BLaER1 (cell line): ENCODE data around the gene LSR.
A peak's percentile ranks its signal among the peaks of the same experiment; 100 is the strongest.
"Not testable (repeated sequence)": the region's sequence is repeated elsewhere in the genome, so short reads cannot be mapped to it uniquely, and the experiment has no call there.

Experiments used
- H3K27ac ChIP-seq: shearing (Covaris generic); formaldehyde crosslinking; 2 replicates; pipeline ENCODE4 v1.8.1; 2022
- H3K27me3 ChIP-seq: shearing (Covaris generic); formaldehyde crosslinking; 2 replicates; pipeline ENCODE4 v1.8.1; 2022
- H3K36me3 ChIP-seq: shearing (Covaris generic); formaldehyde crosslinking; 2 replicates; pipeline ENCODE4 v1.8.1; 2022
- H3K4me1 ChIP-seq: shearing (Covaris generic); formaldehyde crosslinking; 2 replicates; pipeline ENCODE4 v1.8.1; 2022
- H3K4me2 ChIP-seq: shearing (Covaris generic); formaldehyde crosslinking; 2 replicates; pipeline ENCODE4 v1.8.1; 2022
- H3K4me3 ChIP-seq: shearing (Covaris generic); formaldehyde crosslinking; 2 replicates; pipeline ENCODE4 v1.8.1; 2022
- H3K9ac ChIP-seq: shearing (Covaris generic); formaldehyde crosslinking; 2 replicates; pipeline ENCODE4 v1.8.1; 2022
- H3K9me3 ChIP-seq: shearing (Covaris generic); formaldehyde crosslinking; 2 replicates; pipeline ENCODE4 v1.8.1; 2022
- H4K20me1 ChIP-seq: shearing (Covaris generic); formaldehyde crosslinking; 2 replicates; pipeline ENCODE4 v1.8.1; 2022
- Cebpa-rat ChIP-seq: shearing (Covaris generic); IDR thresholded peaks from 2 replicates; pipeline ENCODE4 v1.8.1; 2022

The LSR gene

DNA sequence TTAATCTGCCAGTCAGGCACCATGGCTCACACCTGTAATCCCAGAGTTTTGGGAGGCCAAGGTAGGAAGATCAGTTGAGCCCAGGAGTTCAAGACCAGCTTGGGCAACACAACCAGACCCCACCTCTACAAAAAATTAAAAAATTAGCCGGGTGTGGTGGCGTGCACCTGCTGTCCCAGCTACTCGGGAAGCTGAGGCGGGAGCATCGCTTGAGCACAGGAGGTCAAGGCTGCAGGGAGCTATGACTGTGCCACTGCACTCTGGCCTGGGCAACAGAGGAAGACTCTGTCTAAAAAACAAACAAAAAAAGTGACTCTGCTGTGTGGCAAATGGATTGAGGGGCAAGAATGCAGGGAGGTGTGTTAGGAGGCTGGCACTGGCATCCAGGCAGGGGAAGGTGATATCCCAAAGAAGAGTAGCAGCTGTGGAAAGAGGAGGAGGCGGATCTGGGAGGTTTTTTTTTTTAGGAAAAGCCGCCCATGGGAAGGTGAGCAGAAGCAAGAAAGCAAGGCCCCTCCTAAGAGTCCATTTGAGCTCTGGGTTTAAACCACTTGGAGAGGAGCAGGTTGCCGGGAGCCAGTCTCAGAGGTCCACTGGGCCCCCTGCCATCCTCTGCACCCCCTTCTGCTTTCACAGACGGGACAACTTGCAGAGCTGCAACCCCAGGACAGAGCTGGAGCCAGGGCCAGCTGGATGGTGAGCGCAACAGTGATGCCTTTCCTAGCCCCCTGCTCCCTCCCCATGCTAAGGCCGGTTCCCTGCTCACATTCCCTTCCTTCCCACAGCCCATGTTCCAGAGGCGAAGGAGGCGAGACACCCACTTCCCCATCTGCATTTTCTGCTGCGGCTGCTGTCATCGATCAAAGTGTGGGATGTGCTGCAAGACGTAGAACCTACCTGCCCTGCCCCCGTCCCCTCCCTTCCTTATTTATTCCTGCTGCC, 35.6 kb downstream of the LSR start:
- peak overlapping the region; percentile 7; the same call in 1 of the 2 replicates for H3K4me2 ChIP-seq
- no peak for TF ChIP-seq Cebpa-rat
- H3K36me3 ChIP-seq = peaks cover 7% of the 10 kb centered on the region
- no peaks in the 10 kb centered on the region for H3K9me3 ChIP-seq
- no peaks in the 10 kb centered on the region for H3K27me3 ChIP-seq
- no peak overlapping the region for H3K27ac ChIP-seq
- H3K4me1 ChIP-seq = peaks cover 64% of the 10 kb centered on the region
- no peak overlapping the region for H3K4me3 ChIP-seq
- 0 out of 2 replicates have a peak overlapping the region, but pooled peaks have one; percentile 15 for H3K9ac ChIP-seq
- no peaks in the 10 kb centered on the region for H4K20me1 ChIP-seq

GRCh38 chr19:35285095-35285449, 36.3 kb downstream of the LSR start:
- H3K27ac ChIP-seq = no peak overlapping the region
- 0 out of 2 replicates have a peak, but pooled peaks cover under 1% of the 10 kb centered on the region for H3K36me3 ChIP-seq
- no peaks in the 10 kb centered on the region for H3K27me3 ChIP-seq
- H3K9me3 ChIP-seq = no peaks in the 10 kb centered on the region
- no peak overlapping the region for H3K4me3 ChIP-seq
- peaks cover 57% of the 10 kb centered on the region for H3K4me1 ChIP-seq
- no peak for TF ChIP-seq Cebpa-rat
- no peaks in the 10 kb centered on the region for H4K20me1 ChIP-seq
- H3K9ac ChIP-seq = 0 out of 2 replicates have a peak overlapping the region, but pooled peaks have one; percentile 15
- H3K4me2 ChIP-seq = peak overlapping the region; percentile 7; the same call in 1 of the 2 replicates

GRCh38 chr19:35285465-35285864, 36.7 kb downstream of the LSR start:
- H3K36me3 ChIP-seq, H3K27ac ChIP-seq, H3K9me3 ChIP-seq, H3K27me3 ChIP-seq, H3K4me3 ChIP-seq, H4K20me1 ChIP-seq: not testable (repeated sequence)
- Histone ChIP-seq H3K4me1 (peaks cover 53% of the 10 kb centered on the region), H3K9ac (0 out of 2 replicates have a peak overlapping the region, but pooled peaks have one; percentile 15), H3K4me2 (peak overlapping the region; percentile 7; the same call in 1 of the 2 replicates)

DNA sequence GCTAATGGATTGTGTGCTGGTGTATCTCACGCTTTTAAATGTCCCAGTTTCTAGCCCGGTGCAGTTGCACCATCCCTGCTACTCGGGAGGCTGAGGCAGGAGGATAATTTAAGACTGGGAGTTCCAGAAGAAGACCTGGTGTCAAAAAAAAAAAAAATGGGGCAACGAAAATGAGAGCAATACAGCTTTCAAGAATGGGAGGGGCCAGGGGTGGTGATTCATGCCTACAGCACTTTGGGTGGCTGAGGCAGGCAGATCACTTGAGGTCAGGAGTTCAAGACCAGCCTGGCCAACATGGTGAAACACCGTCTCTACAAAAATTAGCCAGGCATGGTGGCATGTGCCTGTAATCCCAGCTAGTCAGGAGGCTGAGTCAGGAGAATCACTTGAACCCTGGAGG, 37.3 kb downstream of the LSR start:
- not testable (repeated sequence) for H3K27me3 ChIP-seq, H3K36me3 ChIP-seq

DNA sequence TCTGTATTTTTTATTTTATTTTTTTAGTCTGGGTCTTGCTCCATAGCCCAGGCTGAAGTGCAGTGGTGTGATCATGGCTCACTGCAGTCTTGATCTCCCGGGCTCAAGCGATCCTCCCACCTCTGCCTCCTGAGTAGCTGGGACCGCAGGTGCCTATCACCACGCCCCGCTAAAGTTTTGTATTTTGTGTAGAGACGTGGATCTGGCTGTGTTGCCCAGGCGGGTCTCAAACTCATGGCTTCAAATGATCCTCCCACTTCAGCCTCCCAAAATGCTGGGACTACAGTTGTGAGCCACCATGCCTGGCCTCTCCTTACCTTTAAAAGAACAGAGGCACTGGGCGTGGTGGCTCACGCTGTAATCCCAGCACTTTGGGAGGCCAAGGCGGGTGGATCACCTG, 38.9 kb downstream of the LSR start:
- Histone ChIP-seq H3K36me3 (no peaks in the 10 kb centered on the region), H3K9ac (no peak overlapping the region), H3K4me1 (peaks cover 50% of the 10 kb centered on the region), H3K9me3 (no peaks in the 10 kb centered on the region), H3K27me3 (no peaks in the 10 kb centered on the region), H3K4me3 (no peak overlapping the region), H4K20me1 (no peaks in the 10 kb centered on the region), H3K4me2 (peak overlapping the region; percentile 53), H3K27ac (no peak overlapping the region)
- no peak for TF ChIP-seq Cebpa-rat

More for the DNA sequence above, 37.3 kb downstream of the LSR start:
- H4K20me1 ChIP-seq, H3K27ac ChIP-seq, H3K4me3 ChIP-seq, H3K9ac ChIP-seq, H3K9me3 ChIP-seq, H3K4me2 ChIP-seq: not testable (repeated sequence)
- H3K4me1 ChIP-seq = peaks cover 50% of the 10 kb centered on the region

- Histone ChIP-seq H4K20me1 (no peaks in the 10 kb centered on the region), H3K36me3 (no peaks in the 10 kb centered on the region), H3K9ac (no peak overlapping the region), H3K4me1 (peaks cover 55% of the 10 kb centered on the region), H3K4me2 (peak overlapping the region; percentile 53; the same call in 1 of the 2 replicates), H3K9me3 (no peaks in the 10 kb centered on the region), H3K4me3 (no peak overlapping the region), H3K27ac (no peak overlapping the region), H3K27me3 (no peaks in the 10 kb centered on the region)
- TF ChIP-seq Cebpa-rat = no peak
Measured at GRCh38 chr19:35288331-35288730, 39.5 kb downstream of the LSR start.

DNA sequence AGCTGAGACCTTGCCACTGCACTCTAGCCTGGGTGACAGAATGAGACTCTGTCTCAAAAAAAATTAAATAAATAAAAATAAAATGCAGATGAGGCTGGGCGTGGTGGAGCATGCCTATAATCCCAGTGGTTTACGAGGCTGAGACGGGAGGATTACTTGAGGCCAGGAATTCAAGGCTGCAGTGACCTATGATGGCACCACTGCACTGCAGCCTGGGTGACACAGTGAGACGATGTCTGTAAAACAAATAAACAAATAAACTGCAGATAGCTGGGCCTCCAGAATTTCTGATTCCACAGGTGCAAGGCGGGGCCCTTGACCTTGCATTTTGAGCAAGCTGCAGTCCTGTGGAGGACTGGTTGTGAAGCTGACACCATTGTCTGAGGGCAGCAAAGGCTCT, 40.1 kb downstream of the LSR start:
- TF ChIP-seq Cebpa-rat = no peak

DNA sequence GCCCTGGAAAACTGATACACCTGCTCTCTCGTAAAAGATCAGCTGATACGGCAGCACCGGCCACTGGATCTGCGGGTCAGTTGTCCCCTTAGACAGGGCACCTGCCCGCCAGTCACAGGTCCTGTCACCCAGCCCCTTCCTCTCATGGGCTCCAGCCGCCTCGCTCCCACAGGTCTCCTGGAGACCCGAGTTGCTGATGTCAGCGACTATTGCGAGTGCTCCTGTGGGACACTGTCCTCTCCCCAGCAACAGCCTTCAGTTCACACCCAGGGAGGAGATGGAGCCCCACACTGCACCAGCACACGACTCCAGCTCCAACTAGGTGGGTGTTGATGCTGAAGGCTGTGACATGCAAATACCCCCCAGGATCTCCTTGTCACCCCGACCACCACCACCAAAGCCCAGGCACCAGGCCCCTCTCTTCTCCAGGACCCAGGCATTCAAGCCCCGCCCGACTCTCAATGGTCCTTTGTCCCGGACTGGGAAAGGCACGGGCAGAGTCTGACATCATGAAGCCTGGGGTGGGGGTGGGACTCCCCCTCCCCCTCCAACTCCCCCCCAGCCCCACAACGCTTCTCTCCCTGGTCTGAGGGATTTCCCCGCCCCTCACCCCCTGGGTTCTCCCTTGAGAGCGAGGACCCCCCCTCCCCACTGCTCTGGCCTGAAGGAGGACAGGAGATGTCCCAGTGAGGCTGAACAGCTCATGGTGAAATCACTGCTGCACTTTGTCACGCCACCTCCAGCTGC, 41.8 kb downstream of the LSR start:
- no peak overlapping the region for H3K9ac ChIP-seq
- peak overlapping the region; percentile 77 for H3K4me2 ChIP-seq
- H3K36me3 ChIP-seq = no peaks in the 10 kb centered on the region
- H4K20me1 ChIP-seq = no peaks in the 10 kb centered on the region
- TF ChIP-seq Cebpa-rat = no peak
- no peak overlapping the region for H3K27ac ChIP-seq
- no peaks in the 10 kb centered on the region for H3K9me3 ChIP-seq
- no peak overlapping the region for H3K4me3 ChIP-seq
- no peaks in the 10 kb centered on the region for H3K27me3 ChIP-seq
- H3K4me1 ChIP-seq = peaks cover 70% of the 10 kb centered on the region

More for the DNA sequence above, 40.1 kb downstream of the LSR start:
- Histone ChIP-seq H3K9ac (no peak overlapping the region), H3K27me3 (no peaks in the 10 kb centered on the region), H3K9me3 (no peaks in the 10 kb centered on the region), H3K4me2 (no peak overlapping the region), H3K4me3 (no peak overlapping the region), H3K27ac (no peak overlapping the region), H3K36me3 (no peaks in the 10 kb centered on the region), H4K20me1 (no peaks in the 10 kb centered on the region), H3K4me1 (peaks cover 61% of the 10 kb centered on the region)

- peaks cover 77% of the 10 kb centered on the region for H3K4me1 ChIP-seq
- no peaks in the 10 kb centered on the region for H4K20me1 ChIP-seq
- H3K9me3 ChIP-seq = no peaks in the 10 kb centered on the region
- H3K4me3 ChIP-seq = no peak overlapping the region
- H3K36me3 ChIP-seq = no peaks in the 10 kb centered on the region
- H3K27ac ChIP-seq = no peak overlapping the region
- H3K4me2 ChIP-seq = peak overlapping the region; percentile 77
- H3K9ac ChIP-seq = no peak overlapping the region
- no peaks in the 10 kb centered on the region for H3K27me3 ChIP-seq
- no peak for TF ChIP-seq Cebpa-rat
Measured at GRCh38 chr19:35291259-35291658, 42.5 kb downstream of the LSR start.

DNA sequence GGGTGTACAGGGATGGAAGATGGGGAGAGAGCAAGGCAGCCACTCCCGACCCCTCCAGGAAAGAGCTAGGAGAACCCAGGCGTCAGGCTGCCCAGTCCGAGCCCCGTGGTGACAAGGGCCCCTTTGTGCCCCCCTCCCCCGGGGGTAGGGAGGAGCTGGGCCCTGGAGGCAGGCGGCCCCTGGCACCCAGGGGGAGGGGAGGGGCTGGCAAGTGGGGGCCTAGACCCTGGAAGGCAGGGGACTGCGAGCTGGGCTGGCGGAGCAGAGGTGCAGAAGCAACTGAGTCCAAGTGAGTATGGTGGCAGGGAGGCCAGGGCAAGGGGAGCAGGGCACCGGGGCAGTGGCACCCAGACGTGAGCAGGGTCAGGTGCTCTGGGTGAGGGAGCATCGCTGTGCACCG, 43.1 kb downstream of the LSR start, which contains the start of gene MAG:
Gene MAG (plus strand): TSS at position 246 of the 400 bp plus-strand sequence. CDS start 3,248 bp downstream, outside the sequence.
- no peaks in the 10 kb centered on the region for H3K36me3 ChIP-seq
- H3K27ac ChIP-seq = no peak within 1 kb of the TSS

More for the DNA sequence above, 43.1 kb downstream of the LSR start, which contains the start of gene MAG:
- H3K4me3 ChIP-seq = no peak within 1 kb of the TSS
- no peaks in the 10 kb centered on the region for H3K27me3 ChIP-seq
- H3K4me1 ChIP-seq = peaks cover 77% of the 10 kb centered on the region
- no peaks in the 10 kb centered on the region for H4K20me1 ChIP-seq
- TF ChIP-seq Cebpa-rat = no peak
- peak within 1 kb of the TSS; percentile 77 for H3K4me2 ChIP-seq
- no peaks in the 10 kb centered on the region for H3K9me3 ChIP-seq
- no peak within 1 kb of the TSS for H3K9ac ChIP-seq
